H1 (cell line): Measurements from ENCODE around the gene WDR12.

Source experiments
- CEBPB ChIP-seq: IDR thresholded peaks from 2 replicates; pipeline ENCODE4 v1.6.1; 2012; ENCODE audit warnings: low read depth, low read length
- CTCF ChIP-seq, 3 experiments: IDR thresholded peaks; 1 replicate in 2 of 3; 2 replicates in 1 of 3; pipeline versions ENCODE4 v1.5.1 to v1.6.1; 2011; ENCODE audit warnings: low read length in 3 of 3, mild to moderate bottlenecking in 3 of 3, inconsistent platforms in 2 of 3, low read depth in 1 of 3, moderate library complexity in 1 of 3; ENCODE audit not compliant: insufficient read depth in 1 of 3; ENCODE audit errors: control extremely low read depth in 1 of 3
- HDAC2 ChIP-seq, 2 experiments: fragments of 300-600 bp in 1 of 2; sonication (generic) in 1 of 2; IDR thresholded peaks; 2 replicates each; pipeline ENCODE4 v1.6.1; 2011 to 2012; ENCODE audit warnings: low read depth in 2 of 2, low read length in 2 of 2, mild to moderate bottlenecking in 2 of 2, moderate library complexity in 2 of 2, borderline replicate concordance in 1 of 2, inconsistent platforms in 1 of 2
- MAX ChIP-seq: IDR thresholded peaks from 2 replicates; pipeline ENCODE4 v1.6.1; 2012; ENCODE audit warnings: inconsistent platforms
- POLR2A ChIP-seq, 2 experiments: IDR thresholded peaks; 1 replicate in 1 of 2; 2 replicates in 1 of 2; pipeline ENCODE4 v1.6.1; 2011; ENCODE audit warnings: low read depth in 2 of 2, low read length in 2 of 2, mild to moderate bottlenecking in 2 of 2; ENCODE audit errors: control extremely low read depth in 1 of 2
- RAD21 ChIP-seq, 2 experiments: IDR thresholded peaks in 1 of 2; conservative IDR thresholded peaks in 1 of 2; 2 replicates each; pipeline ENCODE4 v1.6.1; 2011; ENCODE audit warnings: low read depth in 2 of 2, low read length in 2 of 2, improper control_type of control experiment in 1 of 2, inconsistent platforms in 1 of 2, mild to moderate bottlenecking in 1 of 2, moderate library complexity in 1 of 2
- RFX5 ChIP-seq: IDR thresholded peaks from 2 replicates; pipeline ENCODE4 v1.6.1; 2011; ENCODE audit warnings: low read depth, low read length, improper control_type of control experiment, borderline replicate concordance
- RNF2 ChIP-seq: fragments of 200-900, 300-1000 bp; sonication (generic); IDR thresholded peaks from 2 replicates; pipeline ENCODE4 v1.7.1; 2016; ENCODE audit warnings: borderline replicate concordance, low read depth, mild to moderate bottlenecking, antibody characterized with exemption, low read length; ENCODE audit not compliant: poor library complexity, severe bottlenecking; ENCODE audit errors: missing control alignments
- SP4 ChIP-seq: IDR thresholded peaks from 2 replicates; pipeline ENCODE4 v1.6.1; 2012; ENCODE audit warnings: low read length, inconsistent platforms

DNA sequence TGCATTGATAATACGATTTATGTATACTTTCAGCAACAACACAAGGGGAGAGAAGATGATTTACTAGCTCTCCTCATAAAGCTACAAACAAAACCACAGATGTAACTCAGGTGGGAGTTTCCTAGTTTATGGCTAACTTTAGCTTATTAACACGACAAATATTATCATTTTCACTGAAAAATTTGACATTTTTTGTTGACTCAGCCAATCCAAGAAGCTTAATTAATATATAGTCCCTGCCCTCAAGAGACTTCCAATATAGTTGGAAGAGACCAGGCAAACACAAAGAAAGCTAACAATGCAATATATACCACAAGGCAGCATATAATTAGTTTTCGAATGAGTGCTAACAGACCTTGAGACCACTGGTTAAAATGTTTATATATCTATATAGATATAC, 775 bp downstream of the WDR12 start:
- TF ChIP-seq POLR2A (IDR thresholded peaks at IDR 0.05; ENCODE audit: control extremely low read depth in 1 of 2, low read depth in 2 of 2, low read length in 2 of 2), result no peak
- no peak for TF ChIP-seq RFX5
- TF ChIP-seq RAD21 (IDR thresholded peaks at IDR 0.05 in 1 of 2, conservative IDR thresholded peaks at IDR 0.05 in 1 of 2; ENCODE audit: low read depth in 2 of 2, low read length in 2 of 2), result no peak
- no peak for TF ChIP-seq CEBPB
- no peak for TF ChIP-seq CTCF (IDR thresholded peaks at IDR 0.05; ENCODE audit: control extremely low read depth in 1 of 3, insufficient read depth in 1 of 3, low read depth in 1 of 3, low read length in 3 of 3)
- TF ChIP-seq MAX, result no peak
- TF ChIP-seq SP4, result no peak
- no peak for TF ChIP-seq RNF2
- no peak for TF ChIP-seq HDAC2 (IDR thresholded peaks at IDR 0.05; ENCODE audit: borderline replicate concordance in 1 of 2, low read depth in 2 of 2, low read length in 2 of 2)
